ACHN (cell line): ENCODE measurements around the gene NT5C1B.

Experiments used
- DNase-seq: peaks from one replicate; pipeline ENCODE4 v3.0.0-alpha.2; 2015
- in situ Hi-C: cut with HindIII; loops from 2 replicates; pipeline ENCODE4 v1.10.0; 2017; ENCODE audit warnings: low sequenced_read_pairs, low pct_ligation_motif_present, low pct_unique_long_range_greater_than_20kb

NT5C1B gene

DNA sequence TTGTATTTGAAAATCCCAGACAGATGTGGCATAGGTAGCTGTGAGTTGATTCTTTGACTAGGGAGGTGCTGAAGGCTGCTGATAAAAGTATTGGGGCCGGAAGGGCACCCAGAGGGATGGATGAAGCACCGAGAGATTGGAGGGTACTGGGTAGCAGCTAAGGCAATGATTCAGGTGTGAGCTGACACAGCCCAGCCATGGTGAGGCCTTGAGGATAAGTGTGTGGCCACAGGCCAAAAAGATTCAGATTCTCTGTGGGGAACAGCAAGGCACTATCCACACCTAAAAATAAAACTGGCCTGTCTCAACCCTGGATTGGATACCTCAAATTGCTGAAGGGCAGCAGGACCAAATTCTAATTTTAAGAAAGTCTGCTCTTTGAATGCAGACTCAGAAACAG lies 64.1 kb downstream of the NT5C1B start:
- in situ Hi-C loops, result no loop called here

DNA sequence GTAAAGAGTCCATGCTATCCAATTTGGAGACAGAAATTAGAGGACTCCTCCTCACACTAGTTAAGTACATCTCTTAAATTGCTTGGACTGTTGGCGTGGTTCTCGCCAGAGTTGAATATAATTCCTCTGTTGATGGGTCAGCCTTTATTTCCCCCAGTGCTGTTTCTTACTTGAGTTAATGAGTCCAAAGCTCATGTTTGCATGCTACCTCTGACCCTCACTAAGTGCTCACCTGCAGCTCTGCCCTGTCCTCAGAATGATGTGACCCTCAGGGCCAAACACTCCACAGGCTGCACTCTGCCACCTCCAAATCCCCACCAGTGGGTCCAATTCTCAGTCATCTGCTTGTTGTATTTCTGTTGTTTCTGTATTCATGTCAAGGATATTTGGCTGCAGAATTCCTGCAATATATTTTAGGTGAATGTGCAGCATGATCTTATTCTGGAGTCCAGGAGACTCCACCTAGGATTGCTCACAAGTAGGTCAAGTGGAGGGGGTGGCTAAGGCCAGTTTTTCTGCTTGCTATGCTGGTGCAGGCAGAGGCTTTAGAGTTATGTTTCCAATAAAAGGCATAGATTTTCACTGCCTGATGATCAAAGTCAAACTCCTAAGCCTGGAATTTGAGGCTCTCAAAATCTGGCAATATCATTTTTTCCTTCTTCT lies 66.8 kb downstream of the NT5C1B start:
- DNase-seq, result no peak
- in situ Hi-C loops, result no loop called here

More for the DNA sequence above, 64.1 kb downstream of the NT5C1B start:
- no peak for DNase-seq

DNA sequence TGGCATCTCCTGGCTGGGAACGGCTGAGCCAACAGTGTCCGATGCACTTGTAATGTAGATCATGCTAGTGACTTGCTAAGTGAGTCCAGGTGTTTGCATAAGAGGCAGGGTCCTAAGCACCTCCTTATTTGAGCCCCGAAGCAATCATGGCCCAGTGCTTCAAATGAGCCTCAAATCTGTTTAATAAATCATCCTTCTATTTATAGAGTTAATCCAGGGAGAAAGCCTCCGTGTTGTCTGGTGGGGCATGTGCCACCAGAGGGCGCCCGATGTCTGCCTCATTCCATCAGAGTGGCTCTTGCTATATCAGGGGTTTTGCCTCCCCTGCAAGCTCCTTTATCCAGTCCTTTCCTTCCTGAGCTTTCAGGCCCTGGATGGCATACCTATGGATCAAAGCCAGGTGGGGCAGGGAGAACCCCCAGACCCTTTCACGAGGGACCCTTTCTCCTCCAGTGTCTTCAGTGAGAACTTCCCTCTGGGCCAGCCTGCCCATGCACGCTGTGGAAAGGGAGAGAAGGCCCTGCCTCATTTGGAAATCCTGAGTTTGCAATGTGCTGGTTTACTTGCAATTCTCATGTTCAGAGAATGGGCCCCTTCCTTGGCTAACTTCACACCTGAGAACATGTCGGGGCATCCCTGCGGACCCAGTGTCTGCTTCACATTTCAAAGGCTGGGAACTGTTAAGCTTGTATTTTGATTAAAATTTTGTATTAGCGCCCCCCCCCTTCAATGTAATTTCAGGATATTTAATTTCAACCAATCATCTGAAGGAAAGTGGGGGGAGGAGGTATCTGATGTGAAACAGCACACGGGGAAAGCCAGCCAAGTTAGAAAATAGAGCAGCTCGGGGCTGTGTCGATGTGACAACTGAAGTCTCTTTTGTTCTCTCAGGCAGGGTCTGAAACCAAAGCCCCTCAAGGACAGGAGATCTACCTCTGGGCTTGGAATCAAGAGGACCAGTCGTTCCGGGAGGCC lies 68.6 kb downstream of the NT5C1B start:
- peak; percentile 65 for DNase-seq
- in situ Hi-C loops, result no loop called here

DNA sequence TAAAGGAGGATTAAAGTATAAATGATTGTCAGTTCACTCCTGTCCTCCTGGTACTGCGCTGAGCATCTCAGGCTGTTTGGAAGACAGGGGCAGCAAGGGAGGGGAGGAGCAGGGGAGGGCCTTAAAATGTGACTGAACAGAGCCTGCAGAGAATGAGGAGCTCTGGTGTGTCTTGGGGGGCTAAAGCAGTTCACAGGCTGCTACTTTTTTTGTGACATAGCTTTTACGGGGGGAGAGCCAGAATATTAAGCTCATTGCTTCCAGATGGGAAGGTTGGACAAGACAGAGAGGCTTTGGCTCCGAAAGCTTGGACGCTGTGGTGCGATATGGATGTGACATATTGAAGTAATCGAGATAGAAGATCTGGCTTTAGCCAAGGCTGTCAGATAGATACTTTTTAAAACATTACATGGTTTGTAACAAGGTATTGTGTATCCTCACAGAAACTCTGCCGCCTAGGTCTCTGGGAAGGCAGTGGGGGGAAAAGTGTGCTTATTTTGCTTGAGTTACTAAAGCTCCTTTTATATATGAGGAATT lies 69.4 kb downstream of the NT5C1B start:
- no peak for DNase-seq
- in situ Hi-C loops, result no loop called here

DNA sequence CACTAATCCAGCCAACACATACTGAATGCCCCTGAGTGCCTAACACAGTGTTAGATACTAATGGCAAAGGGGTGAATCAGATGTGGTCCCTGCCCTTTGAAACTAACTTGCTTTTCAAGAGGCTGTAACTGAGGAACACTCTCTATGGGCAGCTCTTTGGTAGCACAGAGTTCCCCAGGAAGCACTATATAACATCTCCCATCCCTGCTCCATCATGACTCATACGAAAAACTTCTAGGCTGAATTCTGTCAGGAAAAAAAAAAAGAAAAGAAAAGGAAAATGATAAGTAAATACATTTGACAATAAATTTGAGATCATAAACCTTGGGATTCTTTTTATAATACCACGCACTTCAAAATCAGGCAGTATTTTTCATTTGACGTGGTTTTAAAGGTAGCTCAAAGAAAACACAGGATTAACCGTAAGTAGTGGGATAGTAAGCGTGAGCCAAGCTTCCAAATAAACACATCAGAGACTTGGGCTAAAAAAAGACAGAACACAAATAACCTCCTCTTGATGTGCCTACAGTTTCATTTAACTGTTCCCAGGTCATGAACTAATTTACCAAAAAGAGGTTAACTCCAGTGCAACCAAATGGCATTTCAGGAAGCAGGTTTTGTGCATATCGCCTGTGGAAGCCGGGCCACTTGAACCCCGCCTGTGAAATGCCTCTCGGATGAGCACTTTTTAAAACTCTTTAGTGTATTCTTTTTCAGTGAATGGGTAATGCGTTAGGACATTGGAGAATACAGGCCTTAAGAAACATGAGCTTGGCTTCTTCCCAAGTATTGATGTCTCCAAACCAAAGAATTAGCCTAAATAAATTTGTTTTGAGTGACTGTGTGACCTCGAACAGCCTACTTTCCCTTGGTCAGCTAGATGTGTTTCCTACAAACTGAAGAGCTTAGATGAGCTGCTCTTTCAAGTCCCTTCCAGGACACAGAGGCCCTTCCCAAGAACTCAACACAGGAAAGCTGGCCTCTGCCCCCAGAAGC lies 71.0 kb downstream of the NT5C1B start:
- in situ Hi-C loops, result no loop called here
- peak; percentile 6 for DNase-seq

GRCh38 chr2:18517386-18517785 lies 72.0 kb downstream of the NT5C1B start:
- in situ Hi-C loops, result no loop called here
- no peak for DNase-seq

GRCh38 chr2:18516112-18516511 lies 73.3 kb downstream of the NT5C1B start:
- no peak for DNase-seq
- in situ Hi-C loops, result no loop called here

GRCh38 chr2:18514526-18515461 lies 74.6 kb downstream of the NT5C1B start:
- in situ Hi-C loops, result no loop called here
- no peak for DNase-seq
